Left cardiac atrium (tissue), 4 donors: ENCODE data around the gene DUXA. TPM values are rescaled to one million over a fixed set of nuclear protein-coding genes. Genes with fewer than 3 reads are reported as not detected.

Experiments
- ATAC-seq, 2 donors: fragments of 200-7000 bp; cut with Tn5 transposase; one replicate each; pipeline ENCODE4 v1.9.1; 2020; ENCODE audit warnings: mild to moderate bottlenecking in 2 of 2, moderate library complexity in 2 of 2
- DNase-seq: peaks from one replicate; pipeline ENCODE4 v3.0.0-alpha.2; 2020
- intact Hi-C, 2 donors: fragments of 100-400 bp; cut with DNase I; formaldehyde crosslinking; loops; one replicate each; pipeline versions ENCODE4 v1.14.1 to v1.15.1; 2022 to 2023
- total RNA-seq, 2 donors: library from RNA; stranded (reverse); fragmentation: NEBNext Ultra II Directional; extraction: Animal tissue kit (Norgen Biotek cat#: 25700); gene quantifications; one replicate each; pipeline ENCODE4 v1.2.1, GENCODE V29; 2021
- donor health status: DM: no; HTN: yes; CAD: no.
- donor health status: DM: no; HTN: yes; CAD: no; lungs with severe emphysema.
- donor health status: DM: yes; HTN: yes; CAD: no.
- donor health status: Dilated cardiomyopathy.

Gene DUXA
- total RNA-seq, 2 donors from 2014 or later: not detected

- ATAC-seq: no peak
- intact Hi-C loops: no loop called here
- DNase-seq: no peak
Observed at GRCh38 chr19:57110592-57111328, 56.5 kb downstream of the DUXA start.

- DNase-seq: no peak
- ATAC-seq: no peak
- intact Hi-C loops: loop anchor here in 1 of 2 donors (10.0 kb wide), 2 partner anchors 798 to 1048 kb away; partner anchors contain the start of gene ZNF329
Observed at GRCh38 chr19:57106722-57107235, 60.5 kb downstream of the DUXA start.

DNA sequence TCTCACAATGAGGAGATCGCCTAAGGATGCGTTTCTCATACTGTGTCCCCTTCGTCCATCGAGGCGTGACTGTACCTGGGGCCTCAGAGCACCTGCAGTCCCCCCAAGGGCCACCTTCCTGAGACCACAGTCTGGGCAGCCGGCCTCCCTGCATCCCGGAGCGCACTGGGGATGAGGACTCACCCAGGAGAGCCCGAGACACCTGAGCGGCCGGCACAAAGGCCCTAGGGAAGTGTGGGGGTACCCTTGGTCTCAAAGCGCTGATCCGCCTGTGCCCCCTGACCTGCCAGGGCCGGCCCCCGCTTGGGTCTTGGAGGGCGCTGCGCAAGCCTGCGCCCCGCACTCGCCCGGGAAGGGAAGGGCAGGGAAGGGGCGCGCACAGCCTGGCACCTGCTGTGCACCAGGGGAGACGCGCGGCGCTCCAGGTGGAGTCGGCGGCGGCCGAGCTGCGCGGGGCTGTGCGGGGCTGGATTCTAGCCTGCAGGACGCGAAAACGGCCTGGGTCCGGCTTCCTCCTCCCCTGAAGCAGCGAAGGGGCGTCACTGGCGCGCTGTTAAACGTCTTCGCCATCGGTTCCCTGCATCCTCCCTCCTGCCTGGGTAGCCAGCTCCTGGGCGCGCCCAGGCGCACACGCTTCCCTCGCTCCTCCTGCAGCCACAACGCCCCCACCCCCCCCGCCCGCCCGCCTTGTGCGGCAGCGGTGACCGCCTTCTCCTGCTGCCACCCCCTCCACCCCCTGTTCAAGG, 61.1 kb downstream of the DUXA start:
- intact Hi-C loops: loop anchor here in 1 of 2 donors (10.0 kb wide), 2 partner anchors 799 to 1049 kb away; partner anchors contain the start of gene ZNF329
- ATAC-seq (no peak), DNase-seq (no peak)

Other genes starting within 250 kb of the DUXA start
- gene USP29, start 47.5 kb downstream of the DUXA start, total RNA-seq: not detected
- not detected for gene ZIM3, start 22.3 kb downstream of the DUXA start, total RNA-seq
- 10 to 100 TPM; 19.6 to 23.0 TPM for gene ZNF264, start 24.0 kb upstream of the DUXA start, total RNA-seq
- 1 to 10 TPM in 1 of 2 donors, under 1 TPM in 1; 0.94 to 1.0 TPM for gene AURKC, start 63.5 kb upstream of the DUXA start, total RNA-seq
- gene ZNF805, start 73.1 kb upstream of the DUXA start, total RNA-seq: 10 to 100 TPM in 1 of 2 donors, 1 to 10 TPM in 1; 9.2 to 13.9 TPM
- gene ZNF460, start 113.0 kb upstream of the DUXA start, total RNA-seq: 10 to 100 TPM; 32.7 to 46.9 TPM
- gene ZNF543, start 153.0 kb upstream of the DUXA start, total RNA-seq: 1 to 10 TPM; 5.5 to 7.7 TPM
- gene ZNF304, start 183.8 kb upstream of the DUXA start, total RNA-seq: 10 to 100 TPM in 1 of 2 donors, 1 to 10 TPM in 1; 7.2 to 12.9 TPM
- gene TRAPPC2B, start 196.1 kb upstream of the DUXA start, total RNA-seq: 10 to 100 TPM; 10.9 to 13.9 TPM
- 1 to 10 TPM; 3.6 to 4.4 TPM for gene ZNF547, start 196.1 kb upstream of the DUXA start, total RNA-seq
- 10 to 100 TPM; 16.4 to 20.6 TPM for gene ZNF548, start 222.4 kb upstream of the DUXA start, total RNA-seq
- gene ZNF17, start 243.7 kb upstream of the DUXA start, total RNA-seq: 10 to 100 TPM in 1 of 2 donors, 1 to 10 TPM in 1; 8.7 to 13.8 TPM